Panc1 (cell line): Measurements from ENCODE around the gene MT4. TPM values are rescaled to one million over a fixed set of nuclear protein-coding genes. Genes with fewer than 3 reads are reported as not detected.

Source experiments
- ATAC-seq: fragments of 200-7000 bp; cut with Tn5 transposase; 2 replicates; pipeline ENCODE4 v1.9.1; 2020; ENCODE audit warnings: mild to moderate bottlenecking, moderate library complexity
- BruUV-seq: library from RNA; stranded (reverse); fragments of 400-500 nt; replicated peaks from 2 replicates; lab custom pipeline; 2021; lab: Mats Ljungman, UMichigan
- CTCF ChIA-PET: fragments of 300-600 bp; sonication (Branson Sonifier 250); formaldehyde crosslinking; loops from one replicate; lab custom pipeline; 2022; ENCODE audit warnings: antibody characterized with exemption; lab: Charles Lee
- POLR2A ChIA-PET: fragments of 300-600 bp; sonication (Branson Sonifier 250); formaldehyde crosslinking; loops from one replicate; lab custom pipeline; 2022; ENCODE audit warnings: antibody characterized with exemption; lab: Charles Lee
- DNase-seq: peaks from one replicate; pipeline ENCODE4 v3.0.0-alpha.2; 2010; ENCODE audit warnings: low read depth, low spot score
- H3K27ac ChIP-seq: 2 replicates; pipeline ENCODE4 v1.5.1; 2011; ENCODE audit warnings: mild to moderate bottlenecking, low read length, inconsistent platforms
- H3K27me3 ChIP-seq: fragments of 200-500 bp; sonication (Bioruptor generic); 2 replicates; pipeline ENCODE4 v1.6.0; 2014; ENCODE audit warnings: low read length, inconsistent platforms; ENCODE audit not compliant: control insufficient read depth, insufficient read depth
- H3K36me3 ChIP-seq: fragments of 200-500 bp; sonication (Bioruptor generic); 2 replicates; pipeline ENCODE4 v1.5.1; 2014; ENCODE audit warnings: inconsistent platforms, mild to moderate bottlenecking, low read length, moderate library complexity; ENCODE audit not compliant: control insufficient read depth, insufficient read depth
- H3K4me1 ChIP-seq: 2 replicates; pipeline ENCODE4 v1.5.1; 2011; ENCODE audit warnings: inconsistent platforms, mild to moderate bottlenecking, low read length, moderate library complexity; ENCODE audit not compliant: control insufficient read depth, insufficient read depth
- H3K4me3 ChIP-seq, 2 experiments: 2 replicates each; pipeline ENCODE4 v1.5.1; 2011 to 2012; ENCODE audit warnings: low read depth in 2 of 2, low read length in 2 of 2, mild to moderate bottlenecking in 2 of 2, inconsistent platforms in 1 of 2, moderate library complexity in 1 of 2
- H3K9me3 ChIP-seq: fragments of 200-500 bp; sonication (Bioruptor generic); 2 replicates; pipeline ENCODE4 v1.5.1; 2014; ENCODE audit warnings: low read depth, mild to moderate bottlenecking, inconsistent platforms, low read length, moderate library complexity; ENCODE audit not compliant: control insufficient read depth, insufficient read depth
- CTCF ChIP-seq: fragments of 450-650 bp; IDR thresholded peaks from 2 replicates; pipeline ENCODE4 v1.5.1; 2017; ENCODE audit warnings: mild to moderate bottlenecking
- POLR2AphosphoS5 ChIP-seq: IDR thresholded peaks from 2 replicates; pipeline ENCODE4 v1.6.1; 2012; ENCODE audit warnings: mild to moderate bottlenecking, low read depth, low read length, moderate library complexity
- SIN3A ChIP-seq: IDR thresholded peaks from 2 replicates; pipeline ENCODE4 v1.6.1; 2012; ENCODE audit warnings: low read depth, mild to moderate bottlenecking, low read length, moderate library complexity, borderline replicate concordance; ENCODE audit not compliant: insufficient read depth
- TCF7L2 ChIP-seq: IDR thresholded peaks from 2 replicates; pipeline ENCODE4 v1.6.1; 2011; ENCODE audit warnings: mild to moderate bottlenecking, low read depth, low read length, inconsistent platforms
- in situ Hi-C: cut with HindIII; loops from 2 replicates; pipeline ENCODE4 v1.10.0; 2016; ENCODE audit warnings: low sequenced_read_pairs, low pct_unique_long_range_greater_than_20kb
- intact Hi-C: fragments of 100-400 bp; cut with micrococcal nuclease; formaldehyde crosslinking; loops from one replicate; pipeline ENCODE4 v1.10.0; 2022; ENCODE audit not compliant: unreplicated experiment
- total RNA-seq: library from RNA; stranded (reverse); gene quantifications from one replicate; pipeline ENCODE4 v1.2.1, GENCODE V29; 2021; ENCODE audit not compliant: unreplicated experiment
- TF ChIP-seq, protein P1 (sequence below), 2 experiments: IDR thresholded peaks; 2 replicates each; pipeline ENCODE4 v1.6.1; 2011 to 2012; ENCODE audit warnings: low read depth in 2 of 2, control low read depth in 1 of 2, low read length in 1 of 2, mild to moderate bottlenecking in 1 of 2, moderate library complexity in 1 of 2; ENCODE audit not compliant: insufficient read depth in 1 of 2

Gene MT4
- total RNA-seq, 1 experiment from 2014 or later, result not detected

GRCh38 chr16:56574625-56575024 is 9.8 kb downstream of the MT4 start:
- H3K36me3 ChIP-seq, result no peaks in the 10 kb centered on the region
- in situ Hi-C loops, result no loop called here
- H3K4me1 ChIP-seq, result no peaks in the 10 kb centered on the region
- CTCF ChIA-PET, result no interaction called here
- DNase-seq, result no peak
- H3K4me3 ChIP-seq, result no peak overlapping the region
- TF ChIP-seq, protein P1, sequence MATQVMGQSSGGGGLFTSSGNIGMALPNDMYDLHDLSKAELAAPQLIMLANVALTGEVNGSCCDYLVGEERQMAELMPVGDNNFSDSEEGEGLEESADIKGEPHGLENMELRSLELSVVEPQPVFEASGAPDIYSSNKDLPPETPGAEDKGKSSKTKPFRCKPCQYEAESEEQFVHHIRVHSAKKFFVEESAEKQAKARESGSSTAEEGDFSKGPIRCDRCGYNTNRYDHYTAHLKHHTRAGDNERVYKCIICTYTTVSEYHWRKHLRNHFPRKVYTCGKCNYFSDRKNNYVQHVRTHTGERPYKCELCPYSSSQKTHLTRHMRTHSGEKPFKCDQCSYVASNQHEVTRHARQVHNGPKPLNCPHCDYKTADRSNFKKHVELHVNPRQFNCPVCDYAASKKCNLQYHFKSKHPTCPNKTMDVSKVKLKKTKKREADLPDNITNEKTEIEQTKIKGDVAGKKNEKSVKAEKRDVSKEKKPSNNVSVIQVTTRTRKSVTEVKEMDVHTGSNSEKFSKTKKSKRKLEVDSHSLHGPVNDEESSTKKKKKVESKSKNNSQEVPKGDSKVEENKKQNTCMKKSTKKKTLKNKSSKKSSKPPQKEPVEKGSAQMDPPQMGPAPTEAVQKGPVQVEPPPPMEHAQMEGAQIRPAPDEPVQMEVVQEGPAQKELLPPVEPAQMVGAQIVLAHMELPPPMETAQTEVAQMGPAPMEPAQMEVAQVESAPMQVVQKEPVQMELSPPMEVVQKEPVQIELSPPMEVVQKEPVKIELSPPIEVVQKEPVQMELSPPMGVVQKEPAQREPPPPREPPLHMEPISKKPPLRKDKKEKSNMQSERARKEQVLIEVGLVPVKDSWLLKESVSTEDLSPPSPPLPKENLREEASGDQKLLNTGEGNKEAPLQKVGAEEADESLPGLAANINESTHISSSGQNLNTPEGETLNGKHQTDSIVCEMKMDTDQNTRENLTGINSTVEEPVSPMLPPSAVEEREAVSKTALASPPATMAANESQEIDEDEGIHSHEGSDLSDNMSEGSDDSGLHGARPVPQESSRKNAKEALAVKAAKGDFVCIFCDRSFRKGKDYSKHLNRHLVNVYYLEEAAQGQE (IDR thresholded peaks at IDR 0.05; ENCODE audit: insufficient read depth in 1 of 2, low read depth in 2 of 2, low read length in 1 of 2), result no peak
- no peak for TF ChIP-seq SIN3A
- no peak for TF ChIP-seq POLR2AphosphoS5
- no peak for TF ChIP-seq TCF7L2
- no peak for TF ChIP-seq CTCF
- no peak for ATAC-seq
- H3K9me3 ChIP-seq, result no peaks in the 10 kb centered on the region
- intact Hi-C loops, result no loop called here
- BruUV-seq, result no TSS peak
- POLR2A ChIA-PET, result no interaction called here
- H3K27ac ChIP-seq, result no peak overlapping the region
- no peaks in the 10 kb centered on the region for H3K27me3 ChIP-seq

DNA sequence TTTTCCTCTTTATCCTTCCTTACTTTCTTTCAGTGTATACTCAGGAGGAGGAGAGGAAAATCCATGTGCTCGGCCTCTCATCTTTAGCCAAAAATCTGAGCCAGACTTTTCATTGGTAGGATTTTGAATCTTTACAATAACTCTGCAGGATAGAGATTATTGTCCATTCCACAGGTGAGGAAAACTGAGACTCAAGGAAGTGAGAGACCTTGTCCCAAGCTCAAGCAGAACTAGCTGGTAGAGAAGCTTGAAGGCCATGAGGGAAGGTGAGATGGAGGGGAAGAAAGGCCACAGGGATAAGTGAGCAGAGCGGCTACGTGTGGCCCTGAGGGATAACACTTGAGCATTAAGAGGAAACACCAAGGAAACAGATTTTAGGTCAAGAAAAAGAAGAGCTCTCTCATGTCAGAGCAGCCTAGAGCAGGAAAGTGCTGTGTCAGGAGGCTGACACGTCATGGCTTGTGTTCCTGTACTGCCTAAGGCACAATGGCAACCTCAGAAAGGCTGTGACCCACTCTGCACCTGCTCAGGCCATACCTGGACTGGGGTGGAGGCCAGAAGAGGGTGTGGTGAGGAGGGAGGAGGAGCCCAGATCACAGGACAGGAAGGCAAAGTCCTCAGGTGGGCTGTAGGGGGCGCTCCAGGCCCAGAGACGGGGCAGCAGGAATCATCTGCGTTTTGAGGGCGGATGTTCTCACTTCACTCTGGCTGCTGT is 11.9 kb downstream of the MT4 start:
- H3K36me3 ChIP-seq, result no peaks in the 10 kb centered on the region
- ChIA-PET POLR2A (no interaction called here), CTCF (no interaction called here)
- DNase-seq (no peak), ATAC-seq (peak; percentile 83)
- H3K9me3 ChIP-seq, result no peaks in the 10 kb centered on the region
- no peaks in the 10 kb centered on the region for H3K27me3 ChIP-seq
- BruUV-seq, result no TSS peak
- intact Hi-C loops, result no loop called here
- H3K4me1 ChIP-seq, result no peaks in the 10 kb centered on the region
- no peak overlapping the region for H3K27ac ChIP-seq
- in situ Hi-C loops, result no loop called here
- no peak overlapping the region for H3K4me3 ChIP-seq
- TF ChIP-seq, protein P1 (IDR thresholded peaks at IDR 0.05; ENCODE audit: insufficient read depth in 1 of 2, low read depth in 2 of 2, low read length in 1 of 2), result no peak
- TF ChIP-seq TCF7L2, result no peak
- TF ChIP-seq CTCF, result peak; percentile 72
- TF ChIP-seq SIN3A, result no peak
- TF ChIP-seq POLR2AphosphoS5, result no peak
